ENCODE data around the gene WDR70.

WDR70 gene

DNA sequence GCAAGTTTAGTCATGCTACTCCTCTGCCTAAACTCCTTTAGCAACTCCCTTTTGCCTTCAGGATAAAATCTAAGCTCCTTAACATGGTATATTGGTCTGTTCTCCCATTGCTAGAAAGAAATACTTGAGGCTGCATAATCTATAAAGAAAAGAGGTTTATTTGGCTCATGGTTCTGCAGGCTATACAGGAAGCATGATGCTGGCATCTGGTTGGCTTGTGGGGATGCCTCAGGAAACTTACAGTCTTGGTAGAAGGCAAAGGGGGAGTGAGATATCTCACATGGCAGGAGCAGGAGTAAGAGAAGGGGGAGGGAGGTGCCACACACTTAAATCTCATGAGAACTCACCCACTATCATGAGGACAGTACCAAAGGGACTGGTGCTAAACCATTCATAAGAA lies 315.7 kb downstream of the WDR70 start:
- no peak for DNase-seq

DNA sequence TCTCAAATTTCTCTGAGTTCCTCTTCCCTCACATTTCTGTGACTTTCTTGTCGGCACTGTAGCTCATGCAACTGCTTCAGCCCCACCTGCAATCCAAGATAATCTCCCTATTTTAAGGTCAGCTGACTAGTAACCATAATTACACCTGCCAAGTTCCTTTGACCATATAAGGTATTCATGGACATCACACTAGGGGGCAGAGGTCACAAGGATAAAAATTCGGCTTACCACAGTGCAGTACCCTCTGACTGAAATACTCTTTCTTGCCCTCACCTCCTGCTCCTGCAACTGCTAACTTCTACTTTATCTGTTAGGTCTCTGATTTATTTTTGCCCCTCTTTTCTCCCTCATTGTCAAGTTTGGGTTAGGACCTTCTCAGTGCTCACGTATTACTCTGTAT lies 316.5 kb downstream of the WDR70 start:
- no peak for DNase-seq

DNA sequence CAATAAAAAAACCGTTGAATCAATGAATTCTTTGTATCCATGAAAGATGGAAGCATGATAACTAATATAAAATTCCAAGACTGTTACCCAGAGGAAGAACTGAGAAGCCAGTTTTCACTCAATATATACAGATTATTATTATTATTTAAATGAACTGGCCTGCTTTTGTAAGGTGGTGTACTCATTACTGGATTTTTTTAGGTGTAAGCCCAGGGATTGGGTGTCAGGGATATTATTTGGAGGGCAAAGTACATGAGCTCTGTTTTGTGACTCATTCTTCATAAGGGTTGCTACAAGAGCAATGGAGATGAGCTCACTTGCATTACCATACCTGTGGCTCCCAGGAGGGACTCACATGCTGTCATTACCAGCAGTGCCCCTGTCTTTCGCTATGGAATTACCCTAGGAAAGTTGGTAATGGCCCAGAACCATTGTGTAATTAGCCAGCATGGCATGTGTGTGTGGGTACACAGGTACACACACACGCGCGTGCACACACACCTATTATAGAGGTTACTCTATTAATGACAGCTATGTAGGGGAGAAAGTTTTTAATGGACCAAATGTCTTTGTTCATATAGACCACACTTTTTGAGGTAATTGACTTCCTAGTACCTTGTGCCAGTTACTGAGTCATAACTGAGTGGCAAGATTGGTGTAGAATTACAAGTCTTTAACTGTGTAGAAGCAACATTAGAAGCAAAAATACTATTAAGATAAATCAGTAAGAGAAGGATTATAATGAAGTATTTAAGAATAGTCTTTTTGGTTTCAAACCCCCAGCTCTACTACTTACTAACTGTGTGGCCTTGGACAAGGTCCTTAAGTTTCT lies 317.3 kb downstream of the WDR70 start:
- no peak for DNase-seq

DNA sequence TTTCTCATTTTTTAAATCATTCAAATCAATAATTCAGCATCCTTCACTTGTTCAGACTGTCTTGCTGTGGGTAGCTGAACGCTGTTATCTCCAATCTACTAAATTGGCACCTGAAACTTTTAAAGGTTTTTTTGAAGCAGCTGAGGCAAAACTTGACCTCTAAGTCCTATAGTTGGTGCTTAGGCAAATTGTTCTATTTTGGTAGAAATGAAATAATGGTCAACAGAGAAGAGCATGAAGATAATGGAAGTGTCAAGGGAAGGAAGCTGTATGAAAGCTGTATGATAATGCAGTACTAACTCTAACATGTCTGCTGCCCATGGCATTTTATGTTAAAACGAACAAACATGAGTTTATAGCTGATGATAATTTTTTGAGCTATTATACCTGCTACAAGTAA lies 322.8 kb downstream of the WDR70 start:
- no peak for DNase-seq

DNA sequence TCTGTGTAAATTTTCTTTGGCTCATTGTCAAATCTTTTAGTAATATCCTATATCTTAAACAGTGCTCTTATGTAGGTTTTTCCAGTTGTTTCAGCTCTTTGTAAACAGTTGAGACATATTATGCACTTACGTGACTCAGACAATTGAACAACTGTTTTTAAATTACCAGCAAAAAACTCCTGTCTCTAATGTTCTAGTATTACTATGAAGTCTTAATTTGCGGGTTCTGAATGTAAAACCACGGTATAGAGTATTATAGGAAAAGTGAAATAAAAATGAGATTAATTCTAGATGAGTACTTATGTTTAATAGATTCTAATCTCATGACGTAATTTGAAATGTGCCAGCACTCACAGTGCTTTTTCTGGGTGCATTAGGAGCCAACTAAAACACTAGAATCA lies 324.7 kb downstream of the WDR70 start:
- DNase-seq, result no peak

DNA sequence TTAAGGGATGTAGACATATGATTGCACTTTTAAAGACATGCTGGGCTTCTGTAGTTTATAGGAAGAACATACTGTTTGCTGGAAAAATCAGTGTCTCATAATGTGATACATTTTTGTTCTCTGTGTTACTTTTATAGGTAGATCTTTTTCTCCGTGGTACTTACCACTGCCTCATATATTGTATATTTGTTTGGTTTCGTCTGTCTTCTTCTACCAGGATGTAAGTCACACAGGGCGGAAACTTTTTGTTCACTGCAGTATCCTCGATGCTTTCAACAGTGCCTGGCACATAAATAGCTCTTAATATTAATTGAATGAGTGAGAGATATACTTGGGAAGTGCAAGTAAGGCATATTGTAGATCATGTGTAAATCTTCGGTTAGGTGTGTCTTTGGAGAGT lies 325.3 kb downstream of the WDR70 start:
- DNase-seq, result no peak

DNA sequence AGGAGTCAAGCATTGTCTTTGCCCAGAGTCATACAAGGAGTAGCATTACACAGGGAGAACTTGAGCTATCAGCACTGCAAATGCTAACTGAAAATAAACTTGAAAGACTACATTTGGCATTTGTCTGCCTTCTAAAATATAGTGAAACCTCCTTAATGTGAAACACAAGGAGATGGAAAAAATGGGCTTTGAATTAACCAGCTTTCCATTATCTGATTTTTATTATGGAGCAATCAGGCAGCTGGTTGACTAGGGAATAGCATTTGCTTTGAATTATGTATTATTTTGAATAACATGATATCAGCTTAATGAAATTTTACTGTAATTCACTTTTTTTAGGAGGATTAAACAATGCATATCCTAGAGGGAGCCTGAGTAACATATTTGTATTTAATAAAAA lies 329.9 kb downstream of the WDR70 start:
- DNase-seq, result no peak

DNA sequence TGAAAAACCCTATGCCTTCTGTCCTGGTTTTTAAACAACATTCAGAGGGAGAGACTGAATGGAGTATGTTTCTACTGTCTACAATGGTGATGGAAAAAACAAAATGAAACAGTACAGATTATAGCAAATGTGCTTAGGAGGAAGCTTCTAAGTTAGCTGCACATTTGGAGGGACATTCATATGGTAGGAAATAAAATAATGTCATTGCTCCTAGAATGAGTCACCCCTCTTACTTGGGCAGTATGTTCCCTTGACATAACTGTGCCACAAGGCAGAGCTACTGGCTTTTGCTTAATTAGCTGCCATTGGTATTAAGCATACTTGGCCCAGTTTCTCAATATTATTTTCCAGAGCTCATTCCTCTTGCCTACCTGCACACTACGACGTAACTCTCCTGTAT lies 331.8 kb downstream of the WDR70 start:
- no peak for DNase-seq

DNA sequence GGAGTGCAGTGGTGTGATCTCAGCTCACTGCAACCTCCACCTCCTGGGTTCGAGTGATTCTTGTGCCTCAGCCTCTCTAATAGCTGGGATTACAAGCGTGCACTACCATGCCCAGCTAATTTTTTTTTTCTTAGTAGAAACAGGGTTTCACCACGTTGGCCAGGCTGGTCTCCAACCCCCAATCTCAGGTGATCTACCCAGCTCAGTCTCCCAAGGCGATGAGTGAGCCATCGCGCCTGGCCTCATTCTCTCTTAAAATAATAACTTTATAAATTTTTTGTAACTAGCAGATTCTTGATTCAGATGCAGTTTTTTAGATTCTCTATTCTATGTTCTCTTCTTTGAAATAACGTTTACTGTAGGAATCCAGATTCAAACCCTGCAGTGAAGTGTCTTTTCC lies 333.6 kb downstream of the WDR70 start:
- DNase-seq, result no peak

DNA sequence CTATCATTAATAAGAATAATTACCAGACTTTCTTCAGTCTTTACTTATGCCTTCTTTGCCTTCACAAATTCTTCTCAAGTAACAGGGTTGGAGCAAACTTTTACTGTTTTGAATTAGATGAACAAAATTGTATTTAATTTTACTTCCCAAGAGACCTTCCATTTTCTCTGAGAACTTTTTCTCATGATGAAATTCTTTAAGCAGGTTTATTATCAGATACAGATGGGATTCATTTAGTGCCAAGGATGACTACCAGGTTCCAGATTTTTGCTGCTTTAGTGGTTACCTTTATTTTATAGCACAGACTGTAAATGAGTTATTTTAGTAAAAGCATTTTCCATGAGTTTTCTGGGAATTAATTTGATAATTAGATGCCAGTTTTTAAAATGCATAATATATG lies 335.6 kb downstream of the WDR70 start:
- no peak for DNase-seq

DNA sequence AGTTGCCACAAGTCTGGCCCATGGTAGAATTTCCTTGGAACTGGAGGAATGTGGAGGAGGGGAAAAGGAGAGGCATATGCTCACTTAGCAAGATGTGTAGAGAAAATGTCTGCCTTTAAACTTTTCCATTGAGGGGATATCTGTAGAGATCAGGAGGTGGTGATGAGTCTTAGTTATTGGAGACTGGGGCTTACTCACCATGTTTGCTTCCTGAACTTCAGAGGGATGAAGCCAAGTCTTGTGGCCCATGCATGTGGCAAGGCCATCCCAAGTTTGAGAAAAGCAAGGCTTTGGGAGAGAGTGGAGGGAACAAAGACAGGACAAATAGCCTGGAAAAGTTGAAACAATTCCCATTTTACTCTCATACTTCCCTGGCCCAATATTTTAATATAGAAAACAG lies 336.2 kb downstream of the WDR70 start:
- DNase-seq, result no peak

DNA sequence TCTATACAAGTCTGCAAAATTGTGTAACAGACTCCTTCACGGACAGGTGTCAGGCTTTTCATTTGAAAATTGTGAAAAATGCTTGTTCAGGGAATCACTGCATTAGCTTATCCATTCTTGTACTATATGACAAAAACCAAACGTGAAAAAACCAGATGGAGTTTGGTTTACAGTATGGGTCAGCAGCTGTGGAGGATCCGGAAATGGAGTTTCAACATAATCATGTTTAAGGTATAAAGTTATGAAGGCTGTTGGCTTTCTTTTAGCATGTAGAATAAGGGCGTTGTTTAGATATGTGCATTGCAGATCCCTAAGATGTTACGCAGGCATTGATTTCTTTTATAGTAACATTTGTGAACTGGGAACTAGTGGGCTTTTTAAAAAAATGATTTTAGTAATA lies 336.9 kb downstream of the WDR70 start:
- DNase-seq, result no peak

DNA sequence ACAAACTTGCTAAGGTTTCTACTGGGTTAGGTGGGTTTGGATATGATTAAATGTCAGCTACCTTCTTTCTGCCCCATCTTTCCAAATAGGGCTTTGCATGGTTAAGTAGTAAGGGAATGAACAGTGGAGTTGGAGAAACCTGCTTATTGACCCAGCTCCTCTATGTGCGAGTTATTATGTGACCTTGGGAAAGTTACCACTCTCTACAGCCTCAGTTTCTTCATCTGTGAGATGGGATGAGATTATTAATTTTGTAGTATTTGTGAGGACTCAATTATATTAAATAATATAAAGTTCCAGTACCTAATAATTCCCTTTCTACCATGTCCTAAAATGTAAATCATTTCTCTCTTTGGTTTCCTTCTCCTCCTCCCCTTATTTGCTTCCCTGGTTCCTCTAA lies 337.3 kb downstream of the WDR70 start:
- no peak for DNase-seq

DNA sequence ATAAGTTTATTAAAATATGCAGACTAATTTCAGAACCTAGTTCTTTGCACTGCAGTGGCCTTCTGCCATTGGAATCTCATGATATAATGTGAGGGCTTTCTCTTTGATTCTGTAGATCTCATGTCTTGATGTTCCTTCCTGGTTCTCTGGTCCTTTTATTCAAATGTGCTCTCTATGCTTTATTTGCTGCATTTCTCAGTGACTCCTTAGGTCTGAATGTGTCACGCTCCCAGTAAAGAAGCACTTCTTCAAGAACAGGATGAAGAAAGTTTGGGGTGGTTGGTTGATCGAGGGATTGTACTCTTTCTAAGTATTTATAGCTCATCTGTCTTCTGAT lies 338.1 kb downstream of the WDR70 start:
- DNase-seq, result no peak

DNA sequence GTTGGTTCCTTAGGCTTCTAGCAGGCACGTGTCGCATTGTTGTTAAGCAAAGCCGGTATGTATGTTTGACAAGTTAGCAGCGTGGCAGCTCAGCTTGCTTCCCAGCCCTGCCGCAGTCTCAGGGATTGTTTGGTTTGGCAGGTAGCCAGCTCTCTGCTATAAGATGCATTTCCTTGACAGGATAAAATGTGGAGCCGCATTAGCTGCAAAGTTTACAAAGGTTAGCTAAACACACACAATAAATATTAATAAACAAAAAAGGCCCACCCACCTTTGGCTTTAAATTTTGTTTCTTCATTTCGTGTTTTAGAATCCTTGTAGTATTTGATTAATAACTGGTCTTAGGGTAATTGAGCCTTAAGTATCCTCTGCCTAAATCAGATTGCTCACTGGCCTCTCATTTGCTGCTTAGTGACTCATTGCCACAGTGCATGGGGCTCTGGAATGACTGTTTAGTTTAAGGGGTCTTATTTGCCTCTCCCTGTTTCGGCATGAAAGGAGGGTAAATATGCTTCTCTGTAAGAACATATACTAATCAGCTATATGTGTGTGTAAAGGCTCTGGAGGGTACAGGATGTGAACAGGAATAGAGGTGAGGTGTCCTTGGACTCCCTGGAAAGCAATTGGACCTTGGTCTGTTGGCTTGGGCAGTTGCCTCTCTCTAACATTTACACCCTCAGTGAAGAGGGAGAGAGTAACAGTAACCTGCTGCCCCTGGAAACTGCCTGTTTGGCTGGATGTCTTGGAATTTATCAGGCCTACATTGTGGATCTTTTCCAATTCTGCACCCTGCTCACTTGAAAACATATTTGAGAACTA lies 338.7 kb downstream of the WDR70 start:
- peak; percentile 72 for DNase-seq

DNA sequence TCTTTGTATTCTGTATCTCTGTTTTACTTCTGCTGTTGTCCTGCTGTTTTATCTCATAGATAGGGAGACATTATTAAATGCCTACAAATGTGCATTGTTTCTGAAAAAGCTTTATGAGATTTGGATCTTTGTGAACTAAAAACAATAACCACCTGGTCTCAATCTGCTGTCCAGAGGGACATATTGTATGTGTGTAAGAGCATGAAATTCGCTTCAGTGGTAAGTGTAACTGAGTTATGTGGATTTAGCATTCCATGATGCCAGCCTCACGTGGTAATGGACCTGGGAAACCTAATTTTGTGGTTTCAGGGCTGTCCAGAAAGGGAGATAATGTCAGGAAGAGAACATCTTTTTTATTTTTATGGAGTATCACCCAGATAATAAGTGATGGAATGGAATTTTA lies 341.4 kb downstream of the WDR70 start:
- no peak for DNase-seq

DNA sequence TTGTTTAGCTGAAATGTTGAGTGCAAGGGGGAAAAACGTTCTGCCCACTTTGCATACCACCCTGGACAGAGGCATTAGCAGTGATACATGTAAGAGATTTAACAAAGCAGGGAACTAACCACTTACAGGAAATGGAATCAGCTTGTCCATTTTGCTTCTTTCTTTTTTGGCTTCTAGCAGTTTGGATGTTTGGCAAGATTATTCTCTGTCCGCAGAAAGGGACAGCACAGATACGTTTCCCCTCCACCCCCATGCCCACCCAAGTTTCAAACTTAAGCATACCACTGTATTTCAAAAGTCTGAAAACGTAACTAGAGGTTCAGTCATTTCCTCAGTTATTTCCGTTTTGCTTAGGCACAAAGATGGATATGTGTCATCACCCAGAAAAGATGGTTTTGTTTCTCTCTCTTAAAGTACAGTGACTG lies 342.3 kb downstream of the WDR70 start:
- DNase-seq, result no peak

DNA sequence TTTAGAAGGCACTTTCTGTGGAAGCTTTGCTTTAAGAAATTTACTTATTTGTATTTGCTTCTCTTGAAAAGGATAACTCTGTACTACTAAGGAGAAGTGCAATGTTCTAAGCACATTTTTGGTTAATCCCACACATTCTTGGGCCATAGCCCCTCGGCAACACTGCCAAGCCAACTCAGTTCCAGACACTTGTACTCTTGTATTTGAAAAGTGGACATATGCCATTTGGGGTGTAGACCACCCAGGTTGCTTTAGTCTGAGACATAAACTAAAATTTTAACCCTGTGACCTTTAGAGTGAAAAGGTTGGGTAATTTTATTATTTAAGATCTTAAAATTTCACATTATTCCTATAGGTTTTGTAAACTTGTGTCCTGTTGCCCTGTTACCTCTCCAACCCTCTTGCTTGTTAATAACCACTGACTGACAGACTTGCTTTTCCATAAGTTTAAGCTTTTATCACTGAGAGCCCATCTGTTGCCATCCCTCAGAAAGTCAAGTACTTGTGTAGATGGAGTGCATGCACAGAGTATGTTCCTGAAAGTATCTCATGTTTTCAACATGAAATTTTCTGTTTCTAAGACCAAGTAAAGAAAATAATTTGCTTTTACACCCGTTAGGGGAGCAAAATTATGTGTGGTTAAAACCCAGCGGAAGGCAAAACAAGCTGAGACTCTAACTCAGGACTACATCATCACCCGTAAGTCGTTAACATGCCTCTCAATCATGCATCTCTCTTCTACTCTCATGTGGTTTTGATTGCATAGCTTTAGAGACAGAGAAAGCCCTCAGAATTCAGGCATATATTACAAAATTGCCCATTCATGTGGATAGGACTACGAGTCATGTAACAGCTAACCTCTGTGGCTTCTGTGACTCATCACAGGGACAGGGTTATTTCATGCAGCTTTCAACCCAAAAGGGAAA lies 343.4 kb downstream of the WDR70 start:
- peak; percentile 69 for DNase-seq

DNA sequence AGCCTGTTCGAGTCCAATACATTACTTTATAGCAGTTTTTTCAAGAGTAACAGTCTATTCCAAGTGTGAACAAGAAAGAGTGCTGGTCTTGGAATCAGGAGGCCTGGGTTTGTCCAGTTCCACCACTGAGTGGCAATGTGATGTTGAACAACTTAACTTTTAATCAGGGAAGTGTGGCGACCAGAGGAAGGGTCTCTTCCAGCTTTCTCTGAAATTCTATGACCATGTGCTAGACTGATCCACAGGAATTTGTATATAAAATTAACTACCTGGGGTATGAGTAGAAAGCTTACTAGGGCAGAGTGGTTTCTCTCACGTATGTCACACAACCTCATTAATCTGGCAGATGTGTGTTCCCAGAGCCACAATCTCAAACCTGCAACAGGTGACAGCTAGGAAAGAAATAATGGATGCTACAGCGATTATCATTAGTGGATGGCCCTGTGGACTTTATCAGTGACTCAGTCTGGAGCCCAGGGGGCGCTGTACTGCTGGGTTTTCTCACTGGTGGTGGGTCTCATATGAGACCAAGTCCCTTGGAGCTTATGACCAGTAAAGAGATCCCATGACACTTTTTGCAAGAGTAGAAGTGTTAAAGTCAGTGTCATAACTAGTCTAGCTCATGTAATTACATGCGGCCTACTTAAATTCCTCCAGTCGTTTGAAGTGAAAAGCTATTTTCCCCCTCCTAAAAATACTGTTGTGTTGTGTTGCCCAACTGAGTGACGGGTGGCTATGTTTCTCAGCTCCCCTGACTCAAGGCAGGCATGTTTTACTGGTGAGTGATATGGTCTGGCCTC lies 344.2 kb downstream of the WDR70 start:
- no peak for DNase-seq

DNA sequence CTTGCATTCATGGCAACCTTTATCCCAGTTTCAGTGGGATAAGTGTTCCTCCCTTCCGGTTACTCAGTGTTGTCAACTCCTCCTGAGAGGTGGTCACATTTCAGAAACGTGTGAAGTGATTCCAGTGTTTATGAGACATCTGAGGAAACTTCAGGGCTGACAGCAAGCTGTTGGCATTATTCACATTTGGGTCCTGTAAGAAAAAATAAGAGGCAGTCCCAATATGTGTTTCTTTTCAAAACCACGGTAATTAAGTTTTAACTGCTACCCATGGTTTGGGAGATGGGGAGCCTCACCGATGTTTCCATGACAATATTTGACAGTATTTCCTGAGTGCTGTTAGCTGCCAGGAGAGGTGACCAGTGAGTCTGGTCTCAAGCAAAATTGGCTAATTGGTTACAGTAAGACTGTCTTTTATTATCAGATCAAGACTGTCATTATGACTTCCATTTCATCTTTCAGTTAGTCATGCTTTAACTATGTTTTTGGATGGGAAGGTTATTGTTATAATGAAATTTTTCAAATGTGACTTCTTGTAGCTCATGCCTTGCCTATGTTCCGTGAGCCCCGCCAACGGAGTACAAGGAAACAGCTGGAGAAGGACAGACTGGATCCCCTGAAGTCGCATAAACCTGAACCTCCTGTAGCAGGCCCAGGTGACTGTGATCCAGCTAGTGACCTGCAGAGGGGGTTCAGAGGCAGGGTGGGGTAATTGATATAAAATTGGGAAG lies 345.4 kb downstream of the WDR70 start:
- no peak for DNase-seq

DNA sequence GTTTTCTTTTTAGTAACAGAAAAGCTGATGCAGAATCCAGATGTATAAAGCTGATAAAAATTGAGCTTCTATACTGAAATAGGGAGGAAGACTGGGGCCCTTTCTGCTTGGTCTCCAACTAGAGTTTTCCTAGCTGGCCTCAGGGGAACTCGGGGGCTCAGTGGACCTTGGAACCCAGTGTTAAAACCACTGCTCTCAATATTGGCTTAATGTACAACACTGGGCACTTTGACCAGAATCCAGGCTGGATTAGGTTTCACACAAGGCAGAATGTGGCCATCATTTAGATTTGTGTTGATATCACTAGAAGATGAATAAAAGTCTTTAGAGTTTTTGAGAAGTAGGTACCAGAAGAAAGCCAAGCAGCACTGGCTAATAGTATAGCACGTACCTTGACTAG lies 346.1 kb downstream of the WDR70 start:
- no peak for DNase-seq

DNA sequence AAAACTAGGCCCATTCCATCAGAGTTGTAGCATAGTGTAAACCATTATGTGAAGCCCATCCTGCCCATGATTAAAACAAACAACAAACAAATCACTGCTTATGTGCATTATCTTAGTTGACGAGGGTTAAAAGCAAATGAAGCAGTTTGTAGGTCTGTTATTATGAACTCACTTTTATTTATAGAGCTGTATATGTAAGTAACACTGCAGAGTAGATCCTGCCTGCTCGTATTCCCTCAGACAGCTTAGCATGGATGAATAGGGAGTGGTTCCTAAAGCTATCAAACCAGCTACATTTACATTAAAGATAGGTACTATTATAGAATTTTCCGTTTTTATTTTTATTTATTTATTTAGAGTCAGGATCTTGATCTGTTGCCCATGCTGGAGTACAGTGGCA lies 348.1 kb downstream of the WDR70 start:
- DNase-seq, result no peak
